GM18526 (cell line): ENCODE measurements around the gene MACROD1.

ENCODE experiments used
- POLR2A ChIP-seq: IDR thresholded peaks from 3 replicates; pipeline ENCODE4 v1.6.1; 2011; ENCODE audit not compliant: insufficient read length; ENCODE audit errors: extremely low read depth

The MACROD1 gene

GRCh38 chr11:64010783-64011182 lies 155.1 kb downstream of the MACROD1 start:
- no peak for TF ChIP-seq POLR2A

DNA sequence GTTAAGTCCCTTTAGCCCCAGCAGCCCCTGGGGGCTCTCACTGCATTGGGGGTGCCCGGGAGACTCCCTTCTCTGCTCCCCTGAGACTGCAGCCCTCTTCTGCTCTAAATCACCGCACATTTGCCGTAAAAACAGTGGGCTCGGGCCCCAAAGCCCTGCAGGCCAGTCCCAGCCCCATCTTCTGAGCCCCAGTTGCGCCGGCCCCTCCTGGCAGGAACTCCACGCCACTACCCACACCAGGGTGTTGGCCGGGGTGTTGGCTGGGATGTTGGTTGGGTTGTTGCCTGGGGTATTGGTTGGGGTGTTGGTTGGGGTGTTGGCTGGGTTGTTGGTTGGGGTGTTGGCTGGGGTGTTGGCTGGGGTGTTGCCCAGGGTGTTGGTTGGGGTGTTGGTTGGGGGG lies 156.2 kb downstream of the MACROD1 start:
- TF ChIP-seq POLR2A = no peak

- TF ChIP-seq POLR2A = no peak
These were observed 156.8 kb downstream of the MACROD1 start for GRCh38 chr11:64008914-64009633.

- no peak for TF ChIP-seq POLR2A
These were observed 157.5 kb downstream of the MACROD1 start for GRCh38 chr11:64008283-64008913.

DNA sequence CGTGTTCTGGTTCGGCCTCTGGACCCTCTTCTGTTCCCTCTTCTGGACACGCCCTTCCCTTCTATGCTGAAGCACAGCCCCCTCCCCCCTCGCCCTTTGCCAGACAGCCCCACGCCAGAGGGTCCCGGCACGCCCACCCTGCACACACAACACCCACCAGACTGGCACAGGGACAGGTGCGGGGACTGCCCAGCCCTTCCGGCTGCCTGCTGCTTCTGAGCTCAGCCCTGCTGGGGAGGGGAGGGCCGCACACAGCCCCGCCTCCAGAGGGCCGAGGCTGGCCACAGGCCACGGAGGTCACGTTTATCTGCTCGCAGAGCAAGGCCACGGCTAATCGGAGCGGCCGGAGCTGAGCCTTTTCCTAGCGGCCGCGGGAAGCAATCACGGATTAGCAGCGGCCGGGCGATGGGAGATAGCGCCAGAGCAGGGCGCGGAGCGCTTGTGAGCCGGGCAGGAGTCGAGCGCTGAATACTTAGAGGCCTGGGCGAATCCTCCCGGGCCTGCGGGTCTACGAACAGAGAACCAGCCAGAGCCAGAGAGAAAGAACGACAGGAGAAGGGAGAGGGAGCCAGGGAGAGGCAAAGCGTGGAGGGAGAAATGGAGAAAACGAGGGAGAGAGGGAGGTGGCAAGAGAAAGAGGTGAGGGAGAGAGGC lies 158.2 kb downstream of the MACROD1 start:
- TF ChIP-seq POLR2A = no peak

DNA sequence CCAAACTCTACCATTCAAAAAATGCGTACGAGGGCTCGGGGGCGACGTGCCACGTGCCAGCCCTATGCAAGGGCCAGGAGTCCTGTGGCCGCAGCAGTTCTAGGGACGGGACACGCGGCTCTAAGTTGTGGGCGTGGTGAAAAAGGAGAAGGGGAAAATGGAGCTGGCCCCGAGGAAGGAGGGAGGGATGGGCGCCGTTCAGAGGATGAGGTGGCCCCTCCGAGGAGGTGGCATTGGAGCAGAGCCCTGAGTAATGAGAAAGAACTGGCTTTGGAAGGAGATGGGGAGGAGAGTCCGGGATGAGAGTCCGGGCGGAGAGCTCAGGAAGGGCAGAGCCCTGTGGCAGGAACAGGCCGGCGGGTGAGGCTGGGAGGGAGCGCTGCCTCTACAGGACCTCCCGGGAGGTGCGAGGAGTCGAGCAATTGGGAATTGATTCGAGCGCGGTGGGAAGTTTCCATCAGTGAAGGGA lies 158.7 kb downstream of the MACROD1 start:
- no peak for TF ChIP-seq POLR2A

- TF ChIP-seq POLR2A = no peak
These were observed 159.5 kb downstream of the MACROD1 start for GRCh38 chr11:64006398-64006797.

DNA sequence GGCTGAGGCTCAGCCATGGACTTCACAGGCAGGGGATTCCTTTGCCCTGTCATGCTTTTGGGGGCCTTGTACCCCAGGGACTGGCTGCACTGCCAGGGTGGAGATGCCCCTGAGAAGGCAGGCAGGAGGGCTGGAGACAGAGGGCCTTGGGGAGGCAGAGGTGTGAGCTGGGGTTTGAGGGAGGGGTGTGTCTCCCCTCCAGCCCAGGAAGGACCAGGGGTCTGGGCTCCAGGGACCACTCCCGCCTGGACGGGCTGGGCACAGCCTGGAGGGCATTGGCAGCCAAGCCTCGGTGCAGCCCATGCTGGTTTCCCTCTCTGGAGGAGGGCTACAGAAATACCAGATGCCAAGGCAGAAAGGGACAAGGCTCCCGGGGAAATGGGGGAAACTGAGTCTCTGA lies 160.2 kb downstream of the MACROD1 start:
- no peak for TF ChIP-seq POLR2A

DNA sequence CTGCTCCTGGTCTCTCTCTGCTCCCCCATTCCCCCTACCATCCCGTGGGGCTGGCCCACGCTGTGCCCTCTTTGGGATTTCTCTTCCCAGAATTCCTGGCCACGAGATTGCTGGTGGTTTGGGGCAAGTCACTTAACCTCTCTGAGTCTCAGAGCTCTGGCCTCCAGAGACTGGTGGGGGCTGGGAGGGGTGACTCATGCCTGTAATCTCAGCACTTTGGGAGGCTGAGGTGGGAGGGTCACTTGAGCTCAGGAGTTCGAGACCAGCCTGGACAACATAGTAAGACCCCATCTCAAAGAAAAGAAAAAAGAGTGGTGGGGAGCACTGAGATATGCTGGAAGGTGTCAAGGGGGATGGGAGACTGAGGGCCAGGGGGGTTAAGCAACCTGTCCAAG lies 161.3 kb downstream of the MACROD1 start:
- no peak for TF ChIP-seq POLR2A

DNA sequence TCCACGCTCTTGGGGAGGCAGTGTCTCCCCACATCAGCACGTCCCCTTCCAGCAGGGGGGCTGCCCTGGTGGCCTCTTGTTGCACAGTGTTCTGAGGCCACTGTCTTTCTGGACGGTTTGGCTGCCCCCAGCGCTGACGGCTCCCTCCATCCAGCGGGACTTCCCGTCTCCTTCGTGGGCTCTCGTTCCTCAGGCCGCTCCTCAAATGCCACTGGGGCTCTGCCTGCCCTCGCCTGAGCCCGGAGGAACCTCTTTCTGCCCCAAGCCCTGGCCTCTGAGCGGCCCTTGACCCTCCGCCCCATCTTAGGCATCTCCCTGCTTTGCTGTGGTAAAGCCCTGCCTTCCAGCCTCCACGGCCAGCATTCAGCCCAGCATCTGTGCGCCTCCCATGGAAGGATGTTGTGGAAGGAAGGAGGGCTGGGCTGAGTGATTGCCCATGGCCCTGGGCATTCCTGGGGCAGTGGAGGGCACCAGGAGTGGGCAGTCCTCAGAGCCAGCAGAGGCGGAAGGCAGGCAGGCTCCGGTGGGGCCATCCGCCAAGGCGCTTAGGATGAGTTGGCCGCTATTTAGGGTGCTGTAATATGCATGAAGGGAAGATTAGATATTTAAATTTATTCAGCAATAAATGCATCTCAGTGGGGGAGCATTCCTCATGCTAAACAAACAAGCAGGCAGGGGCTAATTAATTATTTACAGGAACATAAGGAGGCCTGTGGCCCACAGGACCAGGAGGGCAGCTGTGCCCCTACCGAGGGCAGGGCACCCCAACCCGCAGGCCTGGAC lies 161.9 kb downstream of the MACROD1 start:
- TF ChIP-seq POLR2A = no peak

DNA sequence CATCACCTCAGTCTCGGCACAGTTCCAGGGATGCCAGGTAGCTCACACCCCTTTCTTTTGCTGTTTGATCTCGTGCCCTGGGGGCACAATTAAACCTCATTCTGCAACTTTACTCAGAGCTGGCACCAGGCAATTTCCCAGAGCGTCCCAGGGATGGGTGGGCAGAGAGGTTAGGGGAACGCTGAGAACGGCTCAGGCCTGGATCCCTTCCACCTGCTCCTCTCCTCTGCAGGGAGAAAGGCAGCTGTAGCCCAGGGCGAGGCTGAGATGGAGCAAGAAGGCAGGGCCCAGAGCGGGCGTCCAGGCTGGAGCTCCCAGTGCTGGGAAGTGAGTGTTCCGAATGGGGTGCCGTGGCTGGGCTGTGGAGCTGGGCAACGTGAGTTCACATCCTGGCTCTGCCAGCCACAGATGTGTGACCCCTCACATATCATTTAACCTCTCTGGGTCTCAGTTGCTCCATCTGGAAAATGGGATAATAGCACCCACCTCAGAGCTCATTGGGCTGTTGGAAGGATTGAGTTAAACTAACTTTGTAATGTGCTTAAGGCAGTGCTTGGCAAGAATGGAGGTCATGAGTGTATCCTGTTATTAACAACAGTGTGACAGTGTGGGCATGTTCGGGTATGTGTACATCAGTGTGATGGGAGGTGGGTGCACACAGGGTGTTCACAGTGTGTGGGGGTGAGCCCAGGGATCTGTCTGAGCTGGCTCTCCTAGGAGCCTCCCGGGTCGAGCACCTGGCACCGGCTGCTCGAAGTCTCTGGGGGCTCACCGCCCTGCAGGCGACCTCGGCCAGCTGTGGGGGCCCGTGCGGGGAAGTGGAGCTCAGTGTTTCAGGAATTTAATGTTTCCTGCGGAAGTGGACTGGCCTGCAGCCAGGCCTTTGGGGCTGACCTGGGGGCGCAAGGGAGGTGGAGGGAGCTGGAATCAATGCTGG lies 164.2 kb downstream of the MACROD1 start:
- TF ChIP-seq POLR2A = no peak

GRCh38 chr11:64000740-64001483 lies 165.0 kb downstream of the MACROD1 start:
- no peak for TF ChIP-seq POLR2A

DNA sequence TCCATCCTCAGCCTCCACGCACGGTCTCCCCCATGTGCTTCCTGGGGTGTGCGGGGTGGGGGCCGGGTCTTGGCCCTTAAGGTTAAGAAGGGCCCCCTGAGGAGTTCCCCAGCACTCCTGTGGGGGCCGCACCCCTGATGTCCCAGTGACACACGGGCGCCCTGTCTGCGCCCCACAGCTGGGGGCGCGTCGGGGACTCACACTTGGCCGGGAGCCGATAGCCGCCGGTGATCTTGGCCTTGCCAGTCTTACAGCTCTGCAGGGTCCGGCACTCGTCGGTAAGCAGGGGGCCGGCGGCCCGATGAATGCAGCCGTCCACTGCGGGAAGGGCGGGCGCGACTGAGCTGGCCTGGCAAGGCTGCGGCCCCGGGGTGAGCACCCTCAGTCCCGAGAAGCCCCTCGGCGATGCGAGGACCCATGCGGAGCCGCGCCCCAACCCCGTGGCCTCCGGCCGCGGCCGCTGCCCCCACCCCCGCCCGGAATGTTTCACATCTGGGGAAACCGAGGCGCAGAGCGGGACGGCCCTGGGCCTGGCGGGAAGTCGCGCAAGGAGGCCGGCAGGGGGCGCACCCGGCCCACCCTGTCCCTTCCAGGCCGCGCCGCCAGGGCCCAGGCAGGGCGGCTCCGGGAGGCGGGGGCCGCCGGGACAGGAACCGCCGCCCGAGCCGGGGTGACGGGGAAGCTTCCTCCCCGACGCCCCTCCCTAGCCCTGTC lies 165.7 kb downstream of the MACROD1 start:
- TF ChIP-seq POLR2A = no peak
